Gastroesophageal sphincter (tissue), 4 donors: Measurements from ENCODE around the gene RAB44. TPM values are rescaled to one million over a fixed set of nuclear protein-coding genes. Genes with fewer than 3 reads are reported as not detected.

Experiments used
- ATAC-seq: fragments of 150-250 bp; one replicate; pipeline ENCODE4 v1.9.1; 2016; ENCODE audit warnings: mild to moderate bottlenecking, moderate library complexity
- H3K27ac ChIP-seq, 4 donors: fragments of 200-600 bp; sonication (generic) in 3 of 4; 1 replicate in 3 of 4; 2 replicates in 1 of 4; pipeline ENCODE4 v1.5.1; 2016 to 2019
- H3K27me3 ChIP-seq: fragments of 200-600 bp; sonication (generic); one replicate; pipeline ENCODE4 v1.5.1; 2019
- H3K36me3 ChIP-seq, 2 donors: fragments of 200-600 bp; sonication (generic); one replicate each; pipeline ENCODE4 v1.5.1; 2019; ENCODE audit warnings: control low read depth in 1 of 2
- H3K4me1 ChIP-seq, 3 donors: fragments of 200-600 bp; sonication (generic); 1 replicate in 2 of 3; 2 replicates in 1 of 3; pipeline ENCODE4 v1.5.1; 2016 to 2019; ENCODE audit warnings: control low read depth in 2 of 3
- H3K4me3 ChIP-seq, 2 donors: fragments of 200-600 bp; sonication (generic); one replicate each; pipeline ENCODE4 v1.5.1; 2019; ENCODE audit warnings: mild to moderate bottlenecking in 1 of 2, moderate library complexity in 1 of 2
- H3K9me3 ChIP-seq, 3 donors: fragments of 200-600 bp; sonication (generic); one replicate each; pipeline ENCODE4 v1.5.1; 2017 to 2019; ENCODE audit warnings: control low read depth in 2 of 3
- EP300 ChIP-seq: sonication (generic); formaldehyde crosslinking; IDR thresholded peaks from one replicate; pipeline ENCODE4 v1.6.1; 2017; ENCODE audit warnings: antibody characterized with exemption, mild to moderate bottlenecking
- POLR2A ChIP-seq, 2 donors: fragments of 450-650 bp; IDR thresholded peaks; one replicate each; pipeline ENCODE4 v1.6.1; 2017; ENCODE audit warnings: antibody characterized with exemption in 2 of 2, mild to moderate bottlenecking in 2 of 2, moderate library complexity in 1 of 2
- POLR2AphosphoS5 ChIP-seq: sonication (generic); formaldehyde crosslinking; IDR thresholded peaks from one replicate; pipeline ENCODE4 v1.6.1; 2017; ENCODE audit warnings: antibody characterized with exemption
- WGBS, 2 donors: methylation state at CpG; one replicate each; pipeline ENCODE4 v1.1.5; 2018; ENCODE audit warnings: low coverage in 1 of 2; 5-methylcytosine and 5-hydroxymethylcytosine counted together
- total RNA-seq, 4 donors: library from RNA; depleted of rRNA; stranded (reverse); fragments of >200 nt; gene quantifications; one replicate each; pipeline ENCODE4 v1.1.0, GENCODE V29; 2016
- TF ChIP-seq, protein P1 (sequence below), 4 experiments: fragments of 200-600 bp in 2 of 4; fragments of 450-650 bp in 2 of 4; sonication (generic) in 1 of 4; IDR thresholded peaks; one replicate each; pipeline ENCODE4 v1.5.1; 2017 to 2019; ENCODE audit warnings: antibody characterized with exemption in 4 of 4, mild to moderate bottlenecking in 2 of 4, moderate library complexity in 2 of 4

RAB44 gene
- total RNA-seq, 4 donors from 2014 or later, result 0.67 to 1.6 (median 0.89) TPM; not detected in 1

- no peak for ATAC-seq
- Histone ChIP-seq H3K36me3 (no peaks in the 10 kb centered on the region), H3K9me3 (peaks cover 0 to 10% (median 0%) of the 10 kb centered on the region in 3 donors), H3K4me1 (no peaks in the 10 kb centered on the region), H3K27me3 (no peaks in the 10 kb centered on the region), H3K4me3 (no peak overlapping the region), H3K27ac (no peak overlapping the region)
- WGBS, 2 donors, result 80% methylated on average over 11 of the region's 24 CpGs; no CpG with 5 or more reads in 1 of the 2 donors
- TF ChIP-seq, protein P1, sequence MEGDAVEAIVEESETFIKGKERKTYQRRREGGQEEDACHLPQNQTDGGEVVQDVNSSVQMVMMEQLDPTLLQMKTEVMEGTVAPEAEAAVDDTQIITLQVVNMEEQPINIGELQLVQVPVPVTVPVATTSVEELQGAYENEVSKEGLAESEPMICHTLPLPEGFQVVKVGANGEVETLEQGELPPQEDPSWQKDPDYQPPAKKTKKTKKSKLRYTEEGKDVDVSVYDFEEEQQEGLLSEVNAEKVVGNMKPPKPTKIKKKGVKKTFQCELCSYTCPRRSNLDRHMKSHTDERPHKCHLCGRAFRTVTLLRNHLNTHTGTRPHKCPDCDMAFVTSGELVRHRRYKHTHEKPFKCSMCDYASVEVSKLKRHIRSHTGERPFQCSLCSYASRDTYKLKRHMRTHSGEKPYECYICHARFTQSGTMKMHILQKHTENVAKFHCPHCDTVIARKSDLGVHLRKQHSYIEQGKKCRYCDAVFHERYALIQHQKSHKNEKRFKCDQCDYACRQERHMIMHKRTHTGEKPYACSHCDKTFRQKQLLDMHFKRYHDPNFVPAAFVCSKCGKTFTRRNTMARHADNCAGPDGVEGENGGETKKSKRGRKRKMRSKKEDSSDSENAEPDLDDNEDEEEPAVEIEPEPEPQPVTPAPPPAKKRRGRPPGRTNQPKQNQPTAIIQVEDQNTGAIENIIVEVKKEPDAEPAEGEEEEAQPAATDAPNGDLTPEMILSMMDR (IDR thresholded peaks at IDR 0.05), result no peak
- no peak for TF ChIP-seq POLR2AphosphoS5
- TF ChIP-seq POLR2A (IDR thresholded peaks at IDR 0.05), result no peak
- no peak for TF ChIP-seq EP300
These were observed 46.1 kb downstream of the RAB44 start for GRCh38 chr6:36743538-36744303.

GRCh38 chr6:36744304-36744673, 46.7 kb downstream of the RAB44 start:
- no peak for ATAC-seq
- WGBS, 2 donors, result 80 to 89% methylated on average over 1 to 2 of the region's 2 CpGs

GRCh38 chr6:36745283-36745682, 47.7 kb downstream of the RAB44 start:
- 80 to 85% methylated on average over 1 to 4 of the region's 12 CpGs for WGBS, 2 donors
- peaks cover 0 to 26% (median 0%) of the 10 kb centered on the region in 3 donors for H3K9me3 ChIP-seq
- ATAC-seq, result no peak
- H3K27me3 ChIP-seq, result no peaks in the 10 kb centered on the region
- H3K27ac ChIP-seq, result no peak overlapping the region
- no peak overlapping the region for H3K4me3 ChIP-seq
- H3K4me1 ChIP-seq, result no peaks in the 10 kb centered on the region
- TF ChIP-seq, protein P1 (IDR thresholded peaks at IDR 0.05), result no peak
- TF ChIP-seq POLR2A (IDR thresholded peaks at IDR 0.05), result no peak
- no peak for TF ChIP-seq EP300
- TF ChIP-seq POLR2AphosphoS5, result no peak
- H3K36me3 ChIP-seq, result no peaks in the 10 kb centered on the region

More at GRCh38 chr6:36744304-36744673, 46.7 kb downstream of the RAB44 start:
- Histone ChIP-seq H3K9me3 (peaks cover 0 to 16% (median 0%) of the 10 kb centered on the region in 3 donors), H3K27me3 (no peaks in the 10 kb centered on the region), H3K4me1 (no peaks in the 10 kb centered on the region), H3K36me3 (no peaks in the 10 kb centered on the region), H3K4me3 (no peak overlapping the region), H3K27ac (no peak overlapping the region)
- TF ChIP-seq POLR2AphosphoS5, result no peak
- TF ChIP-seq, protein P1 (IDR thresholded peaks at IDR 0.05), result no peak
- no peak for TF ChIP-seq EP300
- TF ChIP-seq POLR2A (IDR thresholded peaks at IDR 0.05), result no peak

DNA sequence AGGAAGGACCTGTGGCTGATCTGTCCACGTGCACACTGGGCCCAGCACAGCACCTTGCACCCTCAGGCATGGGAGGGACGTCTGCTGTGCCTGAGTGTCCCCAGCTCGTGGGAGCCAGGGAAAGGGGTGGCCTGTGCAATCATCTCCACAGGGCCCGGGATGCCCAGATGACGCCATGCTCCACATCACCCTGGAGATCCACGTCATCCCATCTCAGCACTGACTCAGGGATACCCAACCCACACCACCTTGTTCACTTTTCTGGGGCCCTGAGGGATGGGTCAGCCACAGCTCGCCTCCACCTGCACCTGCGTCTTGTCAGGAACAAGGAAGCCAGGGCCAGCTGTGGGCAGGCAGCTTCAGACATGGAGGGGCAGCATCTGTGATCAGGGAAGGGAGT, 48.2 kb downstream of the RAB44 start:
- Histone ChIP-seq H3K27ac (no peak overlapping the region), H3K4me3 (no peak overlapping the region), H3K9me3 (peaks cover 0 to 31% (median 0%) of the 10 kb centered on the region in 3 donors), H3K4me1 (no peaks in the 10 kb centered on the region), H3K27me3 (no peaks in the 10 kb centered on the region), H3K36me3 (no peaks in the 10 kb centered on the region)
- WGBS, 2 donors, result no CpG with 5 or more reads among the region's 8 CpGs
- TF ChIP-seq POLR2A (IDR thresholded peaks at IDR 0.05) (no peak), POLR2AphosphoS5 (no peak), EP300 (no peak)
- TF ChIP-seq, protein P1 (IDR thresholded peaks at IDR 0.05), result no peak
- no peak for ATAC-seq

- TF ChIP-seq POLR2AphosphoS5, result no peak
- TF ChIP-seq POLR2A (IDR thresholded peaks at IDR 0.05), result no peak
- TF ChIP-seq EP300, result no peak
- TF ChIP-seq, protein P1 (IDR thresholded peaks at IDR 0.05), result no peak
- no peaks in the 10 kb centered on the region for H3K4me1 ChIP-seq
- no peaks in the 10 kb centered on the region for H3K36me3 ChIP-seq
- H3K4me3 ChIP-seq, result no peak overlapping the region
- WGBS, 2 donors, result no CpG with 5 or more reads among the region's 14 CpGs
- no peak for ATAC-seq
- no peaks in the 10 kb centered on the region for H3K27me3 ChIP-seq
- peaks cover 0 to 32% (median 0%) of the 10 kb centered on the region in 3 donors for H3K9me3 ChIP-seq
- no peak overlapping the region for H3K27ac ChIP-seq
These were observed 48.6 kb downstream of the RAB44 start for GRCh38 chr6:36746251-36746650.
